SIG-M5 (cell line): ENCODE measurements around the gene MICAL2.

ENCODE experiments used
- DNase-seq: peaks from one replicate; lab custom pipeline; 2025; lab: John Stamatoyannopoulos, UW

Gene MICAL2

GRCh38 chr11:12248330-12248729, 137.9 kb downstream of the MICAL2 start:
- no peak for DNase-seq

- no peak for DNase-seq
Measured at GRCh38 chr11:12249590-12250260, 139.3 kb downstream of the MICAL2 start.

GRCh38 chr11:12251666-12252560, 141.5 kb downstream of the MICAL2 start:
- DNase-seq = no peak

GRCh38 chr11:12253843-12254281, 143.5 kb downstream of the MICAL2 start:
- DNase-seq = no peak

GRCh38 chr11:12258451-12258850, 148.1 kb downstream of the MICAL2 start:
- DNase-seq = no peak

GRCh38 chr11:12259956-12260355, 149.6 kb downstream of the MICAL2 start:
- no peak for DNase-seq

GRCh38 chr11:12260731-12261521, 150.5 kb downstream of the MICAL2 start:
- DNase-seq = no peak

GRCh38 chr11:12261551-12261950, 151.2 kb downstream of the MICAL2 start:
- no peak for DNase-seq

- no peak for DNase-seq
Measured at GRCh38 chr11:12263141-12263693, 152.8 kb downstream of the MICAL2 start.

- DNase-seq = no peak
Measured at GRCh38 chr11:12264361-12264760, 154.0 kb downstream of the MICAL2 start.

GRCh38 chr11:12266132-12266531, 155.7 kb downstream of the MICAL2 start:
- DNase-seq = no peak

- DNase-seq = no peak
Measured at GRCh38 chr11:12266943-12267342, 156.6 kb downstream of the MICAL2 start.

GRCh38 chr11:12267921-12268320, 157.5 kb downstream of the MICAL2 start:
- no peak for DNase-seq

GRCh38 chr11:12269104-12269441, 158.7 kb downstream of the MICAL2 start:
- no peak for DNase-seq

GRCh38 chr11:12269446-12270214, 159.2 kb downstream of the MICAL2 start:
- no peak for DNase-seq

- no peak for DNase-seq
Measured at GRCh38 chr11:12270215-12270797, 159.9 kb downstream of the MICAL2 start.

- DNase-seq = no peak
Measured at GRCh38 chr11:12270817-12271216, 160.4 kb downstream of the MICAL2 start.

GRCh38 chr11:12271241-12271640, 160.9 kb downstream of the MICAL2 start:
- no peak for DNase-seq

- no peak for DNase-seq
Measured at GRCh38 chr11:12271826-12272366, 161.5 kb downstream of the MICAL2 start.

- DNase-seq = no peak
Measured at GRCh38 chr11:12272821-12273617, 162.6 kb downstream of the MICAL2 start.
